Tibial nerve (tissue), 4 donors: ENCODE measurements around the gene NEK5.

Experiments used
- EP300 ChIP-seq, 2 donors: sonication (generic); formaldehyde crosslinking; IDR thresholded peaks; one replicate each; pipeline ENCODE4 v1.6.1; 2017; ENCODE audit warnings: antibody characterized with exemption in 2 of 2, mild to moderate bottlenecking in 1 of 2
- POLR2A ChIP-seq, 2 donors: fragments of 450-650 bp; IDR thresholded peaks; one replicate each; pipeline ENCODE4 v1.6.1; 2017; ENCODE audit warnings: antibody characterized with exemption in 2 of 2, mild to moderate bottlenecking in 2 of 2, moderate library complexity in 2 of 2
- TF ChIP-seq, protein P1 (sequence below), 5 experiments: fragments of 200-600 bp in 3 of 5; fragments of 450-650 bp in 2 of 5; sonication (generic) in 3 of 5; IDR thresholded peaks; one replicate each; pipeline ENCODE4 v1.5.1; 2016 to 2019; ENCODE audit warnings: antibody characterized with exemption in 5 of 5, mild to moderate bottlenecking in 3 of 5, moderate library complexity in 2 of 5

- TF ChIP-seq, protein P1, sequence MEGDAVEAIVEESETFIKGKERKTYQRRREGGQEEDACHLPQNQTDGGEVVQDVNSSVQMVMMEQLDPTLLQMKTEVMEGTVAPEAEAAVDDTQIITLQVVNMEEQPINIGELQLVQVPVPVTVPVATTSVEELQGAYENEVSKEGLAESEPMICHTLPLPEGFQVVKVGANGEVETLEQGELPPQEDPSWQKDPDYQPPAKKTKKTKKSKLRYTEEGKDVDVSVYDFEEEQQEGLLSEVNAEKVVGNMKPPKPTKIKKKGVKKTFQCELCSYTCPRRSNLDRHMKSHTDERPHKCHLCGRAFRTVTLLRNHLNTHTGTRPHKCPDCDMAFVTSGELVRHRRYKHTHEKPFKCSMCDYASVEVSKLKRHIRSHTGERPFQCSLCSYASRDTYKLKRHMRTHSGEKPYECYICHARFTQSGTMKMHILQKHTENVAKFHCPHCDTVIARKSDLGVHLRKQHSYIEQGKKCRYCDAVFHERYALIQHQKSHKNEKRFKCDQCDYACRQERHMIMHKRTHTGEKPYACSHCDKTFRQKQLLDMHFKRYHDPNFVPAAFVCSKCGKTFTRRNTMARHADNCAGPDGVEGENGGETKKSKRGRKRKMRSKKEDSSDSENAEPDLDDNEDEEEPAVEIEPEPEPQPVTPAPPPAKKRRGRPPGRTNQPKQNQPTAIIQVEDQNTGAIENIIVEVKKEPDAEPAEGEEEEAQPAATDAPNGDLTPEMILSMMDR (IDR thresholded peaks at IDR 0.05): no peak
- TF ChIP-seq EP300 (IDR thresholded peaks at IDR 0.05): no peak
- TF ChIP-seq POLR2A (IDR thresholded peaks at IDR 0.05): no peak
Measured at GRCh38 chr13:52043675-52044074, 85.2 kb downstream of the NEK5 start.
